HG03469 (cell line): ENCODE measurements around the gene GATAD2A.
"Not testable (repeated sequence)": the region's sequence is repeated elsewhere in the genome, so short reads cannot be mapped to it uniquely, and the experiment has no call there.

Experiments used
- ATAC-seq: cut with Tn5 transposase; IDR thresholded peaks from one replicate; pipeline ENCODE4 v1.9.1; 2021; ENCODE audit warnings: mild to moderate bottlenecking, moderate library complexity, moderate number of reproducible peaks; ENCODE audit not compliant: unreplicated experiment

GATAD2A gene

DNA sequence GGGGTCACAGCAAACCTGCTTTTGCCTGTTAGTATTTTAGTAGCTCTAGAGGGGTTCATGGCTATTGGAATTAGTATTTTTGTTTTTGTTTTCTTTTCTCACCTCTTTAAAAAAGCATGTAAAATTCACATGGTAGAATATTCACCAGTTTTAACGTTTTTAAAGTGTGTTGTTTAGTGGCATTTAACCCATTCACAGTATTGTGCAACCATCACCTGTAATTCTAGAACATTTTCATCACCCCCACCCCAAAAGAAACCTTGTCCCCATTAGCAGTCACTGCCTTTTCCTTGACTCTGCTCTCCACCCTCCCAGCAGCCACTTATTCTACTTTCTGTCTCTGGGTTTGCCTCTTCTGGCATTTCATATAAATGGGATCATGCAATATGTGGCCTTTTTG lies 39.8 kb downstream of the GATAD2A start:
- no peak for ATAC-seq

DNA sequence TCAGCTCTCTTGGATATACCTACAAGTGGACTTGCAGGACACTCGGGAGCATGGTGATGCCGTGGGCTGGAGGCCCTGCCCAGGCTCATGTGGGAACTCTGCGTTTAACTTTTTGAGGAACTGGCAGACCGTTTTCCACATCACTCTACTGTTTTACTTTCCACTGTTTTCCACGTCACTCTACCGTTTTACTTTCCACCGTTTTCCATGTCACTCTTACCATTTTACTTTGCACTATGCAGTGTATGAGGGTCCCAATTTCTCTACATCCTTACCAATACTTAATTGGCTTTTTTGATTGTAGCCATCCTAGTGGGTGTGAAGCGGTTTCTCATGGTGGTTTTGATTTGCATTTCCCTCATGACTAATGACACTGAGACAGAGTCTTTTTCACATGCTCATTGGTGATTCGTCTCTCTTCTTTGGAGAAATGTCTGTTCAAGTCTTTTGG lies 40.5 kb downstream of the GATAD2A start:
- ATAC-seq: no peak

DNA sequence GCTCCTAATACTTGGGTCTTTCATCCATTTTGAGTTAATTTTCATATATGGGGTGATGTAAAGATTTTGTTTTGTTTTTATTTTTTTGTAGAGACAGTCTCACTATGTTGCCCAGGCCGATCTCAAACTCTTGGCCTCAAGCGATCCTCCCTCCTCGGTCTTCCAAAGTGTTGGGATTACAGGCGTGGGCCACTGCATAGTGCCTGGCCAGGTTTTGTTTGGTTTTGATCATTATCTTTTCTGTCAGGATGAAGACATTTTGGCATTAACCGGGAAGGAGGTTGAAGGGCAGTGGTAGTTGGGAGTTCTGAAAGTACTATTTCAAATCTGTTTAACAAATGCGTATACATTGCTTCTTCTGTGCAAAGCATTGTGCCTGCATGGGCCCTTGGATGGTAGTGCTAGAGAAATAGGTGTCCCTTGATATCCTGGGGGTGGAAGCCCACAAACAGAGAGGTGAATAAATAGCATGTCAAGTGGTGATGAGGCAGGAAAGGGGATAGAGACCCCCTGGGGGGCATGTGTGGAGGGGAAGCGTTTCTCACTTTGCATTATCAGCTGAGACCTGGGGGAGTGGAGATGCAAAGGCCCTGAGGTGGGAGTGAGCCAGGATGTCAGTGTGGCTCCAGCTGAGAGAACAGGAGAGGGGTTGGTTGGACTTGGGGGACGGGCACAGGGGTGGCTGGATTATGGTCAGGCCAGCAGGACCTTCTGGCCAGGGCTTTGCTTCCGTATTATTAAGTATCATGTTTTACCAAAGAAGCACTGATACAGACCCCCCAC lies 41.4 kb downstream of the GATAD2A start:
- no peak for ATAC-seq

DNA sequence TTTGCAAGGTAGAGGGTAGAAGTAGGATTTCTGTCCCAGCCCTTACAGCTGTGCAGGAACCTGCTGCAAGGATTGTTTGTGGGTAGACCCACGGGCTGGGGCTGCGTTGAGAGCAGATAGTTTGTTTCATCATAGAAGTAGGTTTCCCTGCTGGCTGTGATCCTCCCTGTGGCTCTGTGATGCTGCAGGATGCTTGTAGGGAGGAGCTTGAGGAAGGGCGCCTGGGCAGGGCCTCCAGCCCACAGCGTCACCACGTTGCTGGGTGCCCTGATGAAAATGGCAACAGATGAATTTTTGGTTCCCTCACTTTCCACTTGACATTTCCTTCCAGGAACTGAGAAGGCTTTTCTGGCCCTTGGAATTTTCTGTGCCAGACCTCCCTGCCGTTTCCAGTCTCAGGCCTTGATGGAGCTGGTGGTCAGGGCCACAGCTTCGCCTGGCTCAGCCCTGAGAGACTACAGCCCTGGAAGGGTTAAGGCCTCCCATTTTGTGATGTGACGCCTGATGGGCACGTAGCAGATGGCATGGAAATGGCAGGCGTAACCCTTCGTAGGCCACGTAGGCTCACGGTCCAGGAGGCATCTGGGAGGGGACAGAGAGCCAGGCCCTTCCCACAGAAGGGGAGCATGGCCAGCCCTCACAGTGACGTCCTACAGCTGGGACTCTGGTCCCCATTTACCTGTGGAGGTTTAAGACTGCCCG lies 42.2 kb downstream of the GATAD2A start:
- no peak for ATAC-seq

DNA sequence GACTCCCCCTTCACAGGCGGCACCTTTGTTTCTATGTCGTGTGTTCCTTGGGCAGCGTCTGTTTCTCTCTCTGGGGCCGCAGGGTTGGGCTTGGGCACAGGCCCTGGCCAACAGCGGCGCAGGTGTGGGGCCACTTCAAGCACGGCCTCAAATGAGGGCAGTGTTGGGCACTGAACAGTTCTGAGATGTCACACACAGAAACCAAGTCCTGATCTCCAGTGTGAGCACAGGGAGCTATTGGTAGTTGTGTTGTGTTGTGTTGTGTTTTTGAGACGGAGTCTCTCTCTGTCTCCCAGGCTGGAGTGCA lies 42.7 kb downstream of the GATAD2A start:
- ATAC-seq: no peak

DNA sequence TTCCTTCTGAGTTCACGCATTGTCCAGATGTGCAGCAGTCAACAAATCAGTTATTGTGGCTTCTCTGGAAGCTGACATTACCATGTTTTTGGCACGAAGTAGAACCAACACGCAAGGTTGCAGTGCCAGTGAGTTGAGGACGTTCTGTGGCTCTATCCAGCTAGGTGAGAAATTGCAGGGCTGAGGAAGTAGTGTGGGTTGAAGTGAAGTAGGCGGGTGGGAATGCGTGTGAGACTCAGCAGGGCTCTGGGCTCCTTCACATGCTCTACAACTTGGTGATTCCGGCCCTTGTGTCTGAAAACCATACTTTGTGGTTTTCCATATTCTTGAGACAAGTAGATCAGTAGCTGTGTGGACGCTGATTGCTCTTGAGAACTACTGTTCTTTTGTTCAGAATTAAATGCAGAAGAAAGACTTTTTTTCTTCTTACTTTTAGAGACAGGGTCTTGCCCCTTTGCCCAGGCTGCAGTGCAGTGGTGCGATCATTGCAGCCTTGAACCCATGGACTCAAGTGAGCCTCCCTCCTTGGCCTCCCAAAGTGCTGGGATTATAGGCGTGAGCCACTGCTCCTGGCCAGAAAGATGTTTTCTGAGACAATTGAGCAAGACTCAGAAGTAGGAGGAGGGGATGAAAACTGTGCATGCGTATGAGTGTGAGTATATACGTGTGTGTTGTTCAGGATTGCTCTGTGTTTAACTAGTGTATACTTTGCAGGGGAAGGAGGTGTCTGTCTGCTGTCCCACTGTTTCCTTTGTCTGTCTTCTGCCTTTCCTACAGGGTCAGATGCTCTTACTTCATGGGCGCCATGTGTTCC lies 46.2 kb downstream of the GATAD2A start:
- no peak for ATAC-seq

GRCh38 chr19:19452243-19453124 lies 47.0 kb downstream of the GATAD2A start:
- ATAC-seq: no peak

DNA sequence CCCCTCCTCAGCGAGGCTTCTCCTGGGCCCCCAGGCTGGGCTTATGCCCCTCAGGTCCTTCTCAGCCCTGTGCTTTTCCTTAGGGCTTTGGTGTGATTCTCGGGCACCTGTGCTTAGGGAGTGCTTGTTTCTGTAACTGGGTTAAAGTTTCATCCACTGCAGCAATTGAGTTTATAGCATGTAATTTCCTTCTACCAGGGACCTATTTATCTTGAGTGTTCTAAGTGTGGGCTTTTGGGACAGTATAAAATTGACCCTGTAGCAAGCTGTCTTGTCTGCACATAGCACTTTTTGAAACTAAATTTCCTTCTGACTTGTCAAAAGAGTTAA lies 47.6 kb downstream of the GATAD2A start:
- ATAC-seq: no peak

- not testable (repeated sequence) for ATAC-seq
These were observed 49.9 kb downstream of the GATAD2A start for GRCh38 chr19:19455166-19455919.

- ATAC-seq: no peak
These were observed 52.2 kb downstream of the GATAD2A start for GRCh38 chr19:19457671-19458070.

DNA sequence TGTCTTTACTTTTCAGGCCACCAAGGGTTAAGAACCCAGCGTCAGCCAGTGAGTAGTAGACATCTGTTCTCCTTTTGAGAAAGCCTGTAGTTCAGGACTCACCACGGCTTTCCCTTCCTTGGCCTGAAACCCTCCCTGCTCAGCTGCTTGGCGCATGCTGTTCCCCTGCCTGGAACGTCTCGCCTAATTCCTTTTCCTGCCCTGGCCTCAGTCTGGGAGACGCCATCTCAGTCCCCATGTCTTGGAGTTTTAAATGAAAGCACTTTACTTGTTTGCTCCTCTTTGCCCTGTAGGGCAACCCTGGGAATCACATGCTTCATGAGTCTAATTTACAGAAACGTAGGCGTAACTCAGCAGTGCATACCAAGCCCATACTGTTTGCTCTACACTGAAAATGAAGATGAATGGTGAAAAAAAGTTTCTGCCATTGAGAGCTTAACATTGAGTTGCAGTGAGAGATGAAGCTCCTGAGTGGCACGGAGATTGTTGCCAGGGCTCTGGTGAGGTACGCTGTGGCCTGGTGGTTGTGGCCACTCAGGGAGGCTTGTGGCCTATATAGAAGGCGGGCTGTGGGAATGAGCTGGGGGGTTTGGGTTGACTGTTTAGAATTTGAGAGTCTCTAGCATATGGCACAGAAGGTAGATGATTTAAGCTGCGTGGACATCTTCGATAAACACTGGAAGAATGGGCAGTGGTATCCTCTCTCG lies 52.8 kb downstream of the GATAD2A start:
- no peak for ATAC-seq

GRCh38 chr19:19459073-19459472 lies 53.6 kb downstream of the GATAD2A start:
- no peak for ATAC-seq

GRCh38 chr19:19459707-19460251 lies 54.3 kb downstream of the GATAD2A start:
- ATAC-seq: no peak

GRCh38 chr19:19460258-19460731 lies 54.8 kb downstream of the GATAD2A start:
- no peak for ATAC-seq

GRCh38 chr19:19460761-19461265 lies 55.3 kb downstream of the GATAD2A start:
- no peak for ATAC-seq

GRCh38 chr19:19461306-19461670 lies 55.8 kb downstream of the GATAD2A start:
- no peak for ATAC-seq

GRCh38 chr19:19461671-19462622 lies 56.5 kb downstream of the GATAD2A start:
- ATAC-seq: no peak
